BJ (cell line): ENCODE results near the gene ZNF236. TPM values are rescaled to one million over a fixed set of nuclear protein-coding genes. Genes with fewer than 3 reads are reported as not detected.

Source experiments
- CTCF ChIA-PET: fragments of 350-600 bp; formaldehyde crosslinking; extraction: SDS; loops from one replicate; lab custom pipeline; 2021; ENCODE audit warnings: antibody characterized with exemption, inconsistent platforms; lab: Yijun Ruan, JAX
- POLR2A ChIA-PET: fragments of 300-600 bp; sonication (Branson Sonifier 250); formaldehyde crosslinking; extraction: SDS; loops from one replicate; lab custom pipeline; 2021; ENCODE audit warnings: antibody characterized with exemption; lab: Charles Lee
- DNase-seq: peaks from one replicate; pipeline ENCODE4 v3.0.0-alpha.2; 2011; ENCODE audit warnings: low read depth
- H3K27me3 ChIP-seq: 2 replicates; pipeline ENCODE4 v1.6.0; 2011; ENCODE audit warnings: low read length; ENCODE audit not compliant: control insufficient read depth, insufficient read depth
- H3K36me3 ChIP-seq: 2 replicates; pipeline ENCODE4 v1.5.1; 2011; ENCODE audit warnings: low read length; ENCODE audit not compliant: control insufficient read depth, insufficient read depth
- H3K4me3 ChIP-seq: 2 replicates; pipeline ENCODE4 v1.5.1; 2011; ENCODE audit warnings: low read depth, mild to moderate bottlenecking, control low read depth, low read length
- polyA plus RNA-seq: library from polyadenylated mRNA; depleted of rRNA; stranded (reverse); fragments of >200 nt; gene quantifications from 2 replicates; pipeline ENCODE4 v1.2.3, GENCODE V29; 2011
- TF ChIP-seq, protein P1 (sequence below): IDR thresholded peaks from 2 replicates; pipeline ENCODE4 v1.5.1; 2011; ENCODE audit warnings: low read depth, mild to moderate bottlenecking, control low read depth, inconsistent platforms, low read length, moderate library complexity; ENCODE audit not compliant: insufficient read depth

ZNF236 gene
- polyA plus RNA-seq, 1 experiment = 5.1 TPM

DNA sequence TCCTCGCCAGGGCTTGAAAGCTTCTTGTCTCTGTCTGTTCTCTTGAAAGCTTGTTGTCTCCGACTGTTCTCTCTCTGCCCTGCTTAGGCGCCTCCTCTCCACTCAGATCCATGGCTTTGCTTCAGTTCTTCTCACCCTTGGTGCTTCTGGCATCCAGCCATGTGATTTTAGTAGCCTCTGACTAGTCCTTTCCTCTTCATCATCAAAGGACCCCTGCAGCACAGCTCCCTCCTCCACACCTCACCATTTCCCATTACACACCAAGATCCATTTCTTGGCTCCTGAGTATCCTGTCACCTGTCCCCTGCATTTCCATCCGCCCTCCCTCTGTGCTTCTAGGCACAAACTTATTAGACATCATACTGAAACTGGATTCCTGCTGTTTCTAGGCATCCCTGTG is 59.4 kb downstream of the ZNF236 start:
- Histone ChIP-seq H3K27me3 (no peaks in the 10 kb centered on the region), H3K36me3 (peaks cover 8% of the 10 kb centered on the region), H3K4me3 (no peak overlapping the region)
- CTCF ChIA-PET = interaction anchor here (0.7 to 1.6 kb wide), 3 partner anchors 9 to 263 kb away, joined by 4 to 5 read pairs (median 4); no protein-coding TSS in a partner anchor
- POLR2A ChIA-PET = no interaction called here
- TF ChIP-seq, protein P1, sequence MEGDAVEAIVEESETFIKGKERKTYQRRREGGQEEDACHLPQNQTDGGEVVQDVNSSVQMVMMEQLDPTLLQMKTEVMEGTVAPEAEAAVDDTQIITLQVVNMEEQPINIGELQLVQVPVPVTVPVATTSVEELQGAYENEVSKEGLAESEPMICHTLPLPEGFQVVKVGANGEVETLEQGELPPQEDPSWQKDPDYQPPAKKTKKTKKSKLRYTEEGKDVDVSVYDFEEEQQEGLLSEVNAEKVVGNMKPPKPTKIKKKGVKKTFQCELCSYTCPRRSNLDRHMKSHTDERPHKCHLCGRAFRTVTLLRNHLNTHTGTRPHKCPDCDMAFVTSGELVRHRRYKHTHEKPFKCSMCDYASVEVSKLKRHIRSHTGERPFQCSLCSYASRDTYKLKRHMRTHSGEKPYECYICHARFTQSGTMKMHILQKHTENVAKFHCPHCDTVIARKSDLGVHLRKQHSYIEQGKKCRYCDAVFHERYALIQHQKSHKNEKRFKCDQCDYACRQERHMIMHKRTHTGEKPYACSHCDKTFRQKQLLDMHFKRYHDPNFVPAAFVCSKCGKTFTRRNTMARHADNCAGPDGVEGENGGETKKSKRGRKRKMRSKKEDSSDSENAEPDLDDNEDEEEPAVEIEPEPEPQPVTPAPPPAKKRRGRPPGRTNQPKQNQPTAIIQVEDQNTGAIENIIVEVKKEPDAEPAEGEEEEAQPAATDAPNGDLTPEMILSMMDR = no peak
- DNase-seq = no peak

- H3K36me3 ChIP-seq = peaks cover 9% of the 10 kb centered on the region
- ChIA-PET CTCF (interaction anchor here (0.9 to 1.6 kb wide), 2 partner anchors 9 to 79 kb away, joined by 4 to 5 read pairs; no protein-coding TSS in a partner anchor), POLR2A (no interaction called here)
Observed at GRCh38 chr18:76882146-76882545, 59.8 kb downstream of the ZNF236 start.

GRCh38 chr18:76885001-76885400 is 62.6 kb downstream of the ZNF236 start:
- Histone ChIP-seq H3K36me3 (peaks cover 10% of the 10 kb centered on the region), H3K4me3 (no peak overlapping the region), H3K27me3 (no peaks in the 10 kb centered on the region)
- ChIA-PET CTCF (no interaction called here), POLR2A (no interaction called here)
- no peak for DNase-seq
- TF ChIP-seq, protein P1 = no peak

More at GRCh38 chr18:76882146-76882545, 59.8 kb downstream of the ZNF236 start:
- TF ChIP-seq, protein P1 = no peak
- no peaks in the 10 kb centered on the region for H3K27me3 ChIP-seq
- H3K4me3 ChIP-seq = no peak overlapping the region
- DNase-seq = no peak

DNA sequence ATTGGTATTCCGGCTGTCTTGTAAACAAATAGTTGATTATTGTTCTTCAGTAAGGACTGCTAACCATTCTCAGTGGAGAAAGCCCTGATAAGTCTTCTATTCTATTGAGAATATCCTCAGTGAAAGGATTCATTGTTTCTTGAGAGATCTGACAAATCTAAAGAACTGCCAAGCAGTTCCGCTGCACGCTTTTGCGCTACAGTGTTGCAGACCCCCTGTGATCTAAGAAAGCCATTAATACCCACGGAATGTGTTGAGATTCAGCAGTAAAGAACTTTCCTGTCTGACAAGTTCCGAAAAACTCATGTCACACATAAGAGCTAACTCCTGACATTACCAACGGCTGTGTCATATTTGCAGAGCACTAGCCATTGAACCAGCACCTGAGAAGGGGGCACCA is 63.8 kb downstream of the ZNF236 start:
- POLR2A ChIA-PET = no interaction called here
- H3K27me3 ChIP-seq = no peaks in the 10 kb centered on the region
- H3K4me3 ChIP-seq = no peak overlapping the region
- TF ChIP-seq, protein P1 = no peak
- no peak for DNase-seq
- peaks cover 8% of the 10 kb centered on the region for H3K36me3 ChIP-seq
- CTCF ChIA-PET = interaction anchor here (0.7 to 1.0 kb wide), 2 partner anchors 10 to 75 kb away, joined by 3 read pairs; no protein-coding TSS in a partner anchor

DNA sequence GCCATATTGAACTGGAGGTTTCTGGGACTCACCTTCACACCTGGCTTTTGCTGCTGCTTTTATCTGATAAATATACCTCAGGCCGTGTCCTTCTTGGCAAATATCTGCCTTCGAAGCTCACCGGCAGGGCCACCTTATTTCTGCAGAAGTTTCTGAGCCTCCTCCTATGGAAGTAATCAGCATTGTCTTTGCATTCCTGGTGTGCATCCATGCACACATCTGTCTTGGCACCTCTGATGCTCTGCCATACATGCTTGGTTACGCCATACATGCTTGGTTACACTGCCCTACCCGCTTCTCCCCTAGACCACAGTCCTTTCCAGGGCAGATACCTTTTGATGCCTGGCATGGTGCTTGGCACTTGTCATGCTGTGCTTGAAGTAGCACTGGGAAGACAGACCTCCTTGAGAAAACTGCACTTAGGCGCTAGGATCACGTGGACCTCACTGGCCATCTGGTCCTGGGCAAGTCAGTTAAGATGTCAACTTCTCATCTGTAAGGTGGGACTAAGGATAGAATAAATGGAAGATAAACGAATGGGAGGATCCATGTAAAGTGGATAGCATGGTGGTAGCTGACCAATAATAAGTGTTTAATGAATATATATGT is 66.8 kb downstream of the ZNF236 start:
- H3K36me3 ChIP-seq = peaks cover 3% of the 10 kb centered on the region; the same call in 1 of the 2 replicates
- no peak overlapping the region for H3K4me3 ChIP-seq
- no peak for DNase-seq
- ChIA-PET CTCF (no interaction called here), POLR2A (no interaction called here)
- TF ChIP-seq, protein P1 = no peak
- H3K27me3 ChIP-seq = no peaks in the 10 kb centered on the region
